WTC11 (cell line): ENCODE measurements around the gene IFITM5.

Source experiments
- CTCF ChIP-seq: fragments of 200-600 bp; IDR thresholded peaks from 2 replicates; pipeline ENCODE4 v1.8.0; 2022; ENCODE audit warnings: antibody characterized with exemption
- MAX ChIP-seq: sonication (generic); formaldehyde crosslinking; IDR thresholded peaks from 2 replicates; pipeline ENCODE4 v1.8.0; 2022; ENCODE audit warnings: mild to moderate bottlenecking, missing genetic modification reagents
- MXD4 ChIP-seq: fragments of 250-450 bp; sonication (Bioruptor Pico); IDR thresholded peaks from 2 replicates; pipeline ENCODE4 v1.8.0; 2021; ENCODE audit warnings: mild to moderate bottlenecking, moderate library complexity, borderline replicate concordance
- NFYB ChIP-seq: sonication (generic); formaldehyde crosslinking; conservative IDR thresholded peaks from 2 replicates; pipeline ENCODE4 v1.8.0; 2022; ENCODE audit warnings: low read depth, missing genetic modification reagents
- STAT6 ChIP-seq: sonication (generic); formaldehyde crosslinking; conservative IDR thresholded peaks from 2 replicates; pipeline ENCODE4 v1.8.1; 2023; ENCODE audit warnings: mild to moderate bottlenecking, low read depth, missing genetic modification reagents, moderate library complexity
- TCF7 ChIP-seq: sonication (generic); formaldehyde crosslinking; IDR thresholded peaks from 2 replicates; pipeline ENCODE4 v1.8.0; 2022; ENCODE audit warnings: mild to moderate bottlenecking, low read depth, missing genetic modification reagents, moderate library complexity
- ZNF138 ChIP-seq: sonication (generic); formaldehyde crosslinking; conservative IDR thresholded peaks from 2 replicates; pipeline ENCODE4 v1.8.1; 2022; ENCODE audit warnings: mild to moderate bottlenecking, moderate library complexity, missing genetic modification reagents
- ZNF396 ChIP-seq: fragments of 250-450 bp; sonication (Bioruptor Pico); IDR thresholded peaks from 2 replicates; pipeline ENCODE4 v1.8.0; 2021; ENCODE audit warnings: mild to moderate bottlenecking, moderate library complexity, borderline replicate concordance
- TF ChIP-seq, protein P1 (sequence below): sonication (generic); formaldehyde crosslinking; IDR thresholded peaks from 2 replicates; pipeline ENCODE4 v1.8.0; 2023; ENCODE audit warnings: mild to moderate bottlenecking, missing genetic modification reagents
- TF ChIP-seq, protein P2 (sequence below): sonication (generic); formaldehyde crosslinking; IDR thresholded peaks from 2 replicates; pipeline ENCODE4 v1.8.1; 2022; ENCODE audit warnings: mild to moderate bottlenecking, missing genetic modification reagents, moderate library complexity, borderline replicate concordance

DNA sequence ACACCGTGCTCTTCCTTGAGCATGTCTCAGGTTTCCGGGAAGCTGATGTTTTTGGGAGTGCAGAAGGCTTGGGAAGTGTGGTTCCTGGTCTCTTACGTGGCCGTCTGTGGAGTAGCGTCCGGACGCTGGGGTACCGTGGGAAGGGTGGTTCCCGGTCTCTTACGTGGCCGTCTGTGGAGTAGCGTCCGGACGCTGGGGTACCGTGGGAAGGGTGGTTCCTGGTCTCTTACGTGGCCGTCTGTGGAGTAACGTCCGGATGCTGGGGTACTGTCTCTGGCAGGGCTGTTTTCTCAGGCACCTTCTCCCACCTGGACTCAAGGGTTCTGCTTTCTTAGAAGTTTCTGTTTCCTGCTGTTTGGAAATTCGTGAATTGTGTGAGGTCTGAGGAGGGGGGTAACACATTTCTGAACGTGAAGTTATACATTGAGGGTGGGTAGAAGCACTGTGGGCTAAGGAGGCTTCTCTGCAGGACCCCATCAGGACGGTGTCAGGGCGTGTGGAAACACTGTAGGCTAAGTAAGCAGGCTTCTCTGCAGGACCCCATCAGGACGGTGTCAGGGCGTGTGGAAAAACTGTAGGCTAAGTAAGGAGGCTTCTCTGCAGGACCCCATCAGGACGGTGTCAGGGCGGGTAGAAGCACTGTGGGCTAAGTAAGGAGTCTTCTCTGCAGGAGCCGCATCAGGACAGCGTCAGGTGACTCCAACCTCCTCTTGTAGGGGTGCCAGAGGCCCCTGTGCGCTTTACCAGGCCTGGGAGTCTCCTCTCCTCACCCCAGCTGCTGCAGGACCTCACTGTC, 26.7 kb upstream of the IFITM5 start:
- TF ChIP-seq CTCF (no peak), MXD4 (CRISPR knock-in tag) (no peak), ZNF396 (CRISPR knock-in tag) (no peak), NFYB (no peak), STAT6 (CRISPR knock-in tag) (no peak), MAX (CRISPR knock-in tag) (no peak), TCF7 (no peak), ZNF138 (CRISPR knock-in tag) (no peak)
- TF ChIP-seq, protein P1, sequence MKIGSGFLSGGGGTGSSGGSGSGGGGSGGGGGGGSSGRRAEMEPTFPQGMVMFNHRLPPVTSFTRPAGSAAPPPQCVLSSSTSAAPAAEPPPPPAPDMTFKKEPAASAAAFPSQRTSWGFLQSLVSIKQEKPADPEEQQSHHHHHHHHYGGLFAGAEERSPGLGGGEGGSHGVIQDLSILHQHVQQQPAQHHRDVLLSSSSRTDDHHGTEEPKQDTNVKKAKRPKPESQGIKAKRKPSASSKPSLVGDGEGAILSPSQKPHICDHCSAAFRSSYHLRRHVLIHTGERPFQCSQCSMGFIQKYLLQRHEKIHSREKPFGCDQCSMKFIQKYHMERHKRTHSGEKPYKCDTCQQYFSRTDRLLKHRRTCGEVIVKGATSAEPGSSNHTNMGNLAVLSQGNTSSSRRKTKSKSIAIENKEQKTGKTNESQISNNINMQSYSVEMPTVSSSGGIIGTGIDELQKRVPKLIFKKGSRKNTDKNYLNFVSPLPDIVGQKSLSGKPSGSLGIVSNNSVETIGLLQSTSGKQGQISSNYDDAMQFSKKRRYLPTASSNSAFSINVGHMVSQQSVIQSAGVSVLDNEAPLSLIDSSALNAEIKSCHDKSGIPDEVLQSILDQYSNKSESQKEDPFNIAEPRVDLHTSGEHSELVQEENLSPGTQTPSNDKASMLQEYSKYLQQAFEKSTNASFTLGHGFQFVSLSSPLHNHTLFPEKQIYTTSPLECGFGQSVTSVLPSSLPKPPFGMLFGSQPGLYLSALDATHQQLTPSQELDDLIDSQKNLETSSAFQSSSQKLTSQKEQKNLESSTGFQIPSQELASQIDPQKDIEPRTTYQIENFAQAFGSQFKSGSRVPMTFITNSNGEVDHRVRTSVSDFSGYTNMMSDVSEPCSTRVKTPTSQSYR (CRISPR knock-in tag) = no peak
- TF ChIP-seq, protein P2, sequence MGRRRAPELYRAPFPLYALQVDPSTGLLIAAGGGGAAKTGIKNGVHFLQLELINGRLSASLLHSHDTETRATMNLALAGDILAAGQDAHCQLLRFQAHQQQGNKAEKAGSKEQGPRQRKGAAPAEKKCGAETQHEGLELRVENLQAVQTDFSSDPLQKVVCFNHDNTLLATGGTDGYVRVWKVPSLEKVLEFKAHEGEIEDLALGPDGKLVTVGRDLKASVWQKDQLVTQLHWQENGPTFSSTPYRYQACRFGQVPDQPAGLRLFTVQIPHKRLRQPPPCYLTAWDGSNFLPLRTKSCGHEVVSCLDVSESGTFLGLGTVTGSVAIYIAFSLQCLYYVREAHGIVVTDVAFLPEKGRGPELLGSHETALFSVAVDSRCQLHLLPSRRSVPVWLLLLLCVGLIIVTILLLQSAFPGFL (CRISPR knock-in tag) = no peak
